Measurements from ENCODE around the gene BMP7.
"Not testable (repeated sequence)": the region's sequence is repeated elsewhere in the genome, so short reads cannot be mapped to it uniquely, and the experiment has no call there.

Gene BMP7

GRCh38 chr20:57197352-57198131 lies 68.9 kb downstream of the BMP7 start:
- in situ Hi-C loops (cut with HindIII; ENCODE audit: low sequenced_read_pairs): no loop called here

GRCh38 chr20:57195469-57196100 lies 70.9 kb downstream of the BMP7 start:
- in situ Hi-C loops (cut with HindIII; ENCODE audit: low sequenced_read_pairs): no loop called here

GRCh38 chr20:57195023-57195422 lies 71.4 kb downstream of the BMP7 start:
- in situ Hi-C loops (cut with HindIII; ENCODE audit: low sequenced_read_pairs): no loop called here

GRCh38 chr20:57194154-57194553 lies 72.3 kb downstream of the BMP7 start:
- in situ Hi-C loops (cut with HindIII; ENCODE audit: low sequenced_read_pairs): no loop called here

- in situ Hi-C loops (cut with HindIII; ENCODE audit: low sequenced_read_pairs): no loop called here
Measured at GRCh38 chr20:57193094-57193493, 73.3 kb downstream of the BMP7 start.

- in situ Hi-C loops (cut with HindIII; ENCODE audit: low sequenced_read_pairs): no loop called here
Measured at GRCh38 chr20:57192311-57192710, 74.1 kb downstream of the BMP7 start.

GRCh38 chr20:57191265-57191638 lies 75.2 kb downstream of the BMP7 start:
- in situ Hi-C loops (cut with HindIII; ENCODE audit: low sequenced_read_pairs): not testable (repeated sequence)

- in situ Hi-C loops (cut with HindIII; ENCODE audit: low sequenced_read_pairs): no loop called here
Measured at GRCh38 chr20:57190536-57191264, 75.7 kb downstream of the BMP7 start.

- in situ Hi-C loops (cut with HindIII; ENCODE audit: low sequenced_read_pairs): no loop called here
Measured at GRCh38 chr20:57189713-57190112, 76.7 kb downstream of the BMP7 start.

- in situ Hi-C loops (cut with HindIII; ENCODE audit: low sequenced_read_pairs): no loop called here
Measured at GRCh38 chr20:57188576-57189079, 77.8 kb downstream of the BMP7 start.

- in situ Hi-C loops (cut with HindIII; ENCODE audit: low sequenced_read_pairs): no loop called here
Measured at GRCh38 chr20:57188056-57188455, 78.4 kb downstream of the BMP7 start.

GRCh38 chr20:57187068-57187634 lies 79.3 kb downstream of the BMP7 start:
- in situ Hi-C loops (cut with HindIII; ENCODE audit: low sequenced_read_pairs): no loop called here

- in situ Hi-C loops (cut with HindIII; ENCODE audit: low sequenced_read_pairs): no loop called here
Measured at GRCh38 chr20:57186192-57186591, 80.2 kb downstream of the BMP7 start.

- in situ Hi-C loops (cut with HindIII; ENCODE audit: low sequenced_read_pairs): no loop called here
Measured at GRCh38 chr20:57185188-57185743, 81.2 kb downstream of the BMP7 start.

- in situ Hi-C loops (cut with HindIII; ENCODE audit: low sequenced_read_pairs): no loop called here
Measured at GRCh38 chr20:57183457-57184009, 82.9 kb downstream of the BMP7 start.

GRCh38 chr20:57181639-57182038 lies 84.8 kb downstream of the BMP7 start:
- in situ Hi-C loops (cut with HindIII; ENCODE audit: low sequenced_read_pairs): no loop called here

GRCh38 chr20:57180954-57181353 lies 85.5 kb downstream of the BMP7 start:
- in situ Hi-C loops (cut with HindIII; ENCODE audit: low sequenced_read_pairs): no loop called here

- in situ Hi-C loops (cut with HindIII; ENCODE audit: low sequenced_read_pairs): no loop called here
Measured at GRCh38 chr20:57180387-57180786, 86.1 kb downstream of the BMP7 start.

GRCh38 chr20:57179265-57179664 lies 87.2 kb downstream of the BMP7 start:
- in situ Hi-C loops (cut with HindIII; ENCODE audit: low sequenced_read_pairs): no loop called here

- in situ Hi-C loops (cut with HindIII; ENCODE audit: low sequenced_read_pairs): no loop called here
Measured at GRCh38 chr20:57178582-57179111, 87.8 kb downstream of the BMP7 start.

All from endothelial cell of hepatic sinusoid (primary cell).